SU-DHL-6 (cell line): ENCODE results near the gene SLX4IP.

Experiments used
- H2AFZ ChIP-seq: fragments of 200-600 bp; sonication (generic); 2 replicates; pipeline ENCODE4 v1.6.1; 2014; ENCODE audit warnings: low read depth, mild to moderate bottlenecking, moderate library complexity, mixed read lengths, antibody characterized with exemption, low read length; ENCODE audit not compliant: severe bottlenecking
- H3F3A ChIP-seq: fragments of 200-600 bp; shearing (Covaris generic); 2 replicates; pipeline ENCODE4 v1.6.0; 2016; ENCODE audit warnings: antibody characterized with exemption, mild to moderate bottlenecking; ENCODE audit not compliant: insufficient read depth
- H3K27ac ChIP-seq: fragments of 200-600 bp; sonication (generic); 2 replicates; pipeline ENCODE4 v1.5.1; 2016; ENCODE audit warnings: low read depth, mild to moderate bottlenecking, low read length, moderate library complexity, mixed read lengths
- H3K27me3 ChIP-seq: fragments of 200-600 bp; sonication (generic), shearing (Covaris generic); 2 replicates; pipeline ENCODE4 v1.6.0; 2014; ENCODE audit warnings: mild to moderate bottlenecking, low read length
- H3K36me3 ChIP-seq: fragments of 200-600 bp; sonication (generic); 2 replicates; pipeline ENCODE4 v1.6.1; 2014; ENCODE audit warnings: mild to moderate bottlenecking, low read length, mixed read lengths
- H3K4me2 ChIP-seq: fragments of 300-600, 200-600 bp; shearing (Covaris generic), sonication (generic); 2 replicates; pipeline ENCODE4 v1.6.0; 2014; ENCODE audit warnings: low read length, low read depth, mild to moderate bottlenecking; ENCODE audit not compliant: poor library complexity, severe bottlenecking
- H3K4me3 ChIP-seq: fragments of 200-600 bp; sonication (generic); 2 replicates; pipeline ENCODE4 v1.5.1; 2014; ENCODE audit warnings: antibody characterized with exemption, low read length, mild to moderate bottlenecking, mixed read lengths; ENCODE audit not compliant: insufficient read depth, poor library complexity, severe bottlenecking
- H3K79me2 ChIP-seq: fragments of 200-600 bp; sonication (generic); 2 replicates; pipeline ENCODE4 v1.6.1; 2014; ENCODE audit warnings: mild to moderate bottlenecking, low read length, moderate library complexity; ENCODE audit not compliant: insufficient read depth
- H3K9ac ChIP-seq: fragments of 200-600 bp; sonication (generic); 2 replicates; pipeline ENCODE4 v1.7.0; 2014; ENCODE audit warnings: mild to moderate bottlenecking, low read length
- H3K9me2 ChIP-seq: fragments of 200-600 bp; sonication (generic); replicated peaks from 2 replicates; pipeline ENCODE4 v1.6.1; 2014; ENCODE audit warnings: low read length; ENCODE audit not compliant: insufficient read depth
- H3K9me3 ChIP-seq: fragments of 200-600 bp; sonication (generic); 2 replicates; pipeline ENCODE4 v1.6.1; 2014; ENCODE audit warnings: low read length, mixed read lengths; ENCODE audit not compliant: insufficient read depth
- H4K20me1 ChIP-seq: fragments of 200-600 bp; sonication (generic); 2 replicates; pipeline ENCODE4 v1.6.1; 2014; ENCODE audit warnings: low read depth, mild to moderate bottlenecking, antibody characterized with exemption, low read length, moderate library complexity, mixed read lengths
- EZH2phosphoT487 ChIP-seq: fragments of 200-600 bp; sonication (generic), shearing (Covaris generic); conservative IDR thresholded peaks from 2 replicates; pipeline ENCODE4 v1.6.1; 2018; ENCODE audit warnings: mild to moderate bottlenecking, antibody characterized with exemption, low read length, moderate library complexity, mixed read lengths
- TF ChIP-seq, protein P1 (sequence below): fragments of 200-600 bp; sonication (generic); IDR thresholded peaks from one replicate; pipeline ENCODE4 v1.5.1; 2017; ENCODE audit warnings: antibody characterized with exemption, mild to moderate bottlenecking, low read length, moderate library complexity; ENCODE audit not compliant: insufficient read depth, poor library complexity, severe bottlenecking

SLX4IP gene

DNA sequence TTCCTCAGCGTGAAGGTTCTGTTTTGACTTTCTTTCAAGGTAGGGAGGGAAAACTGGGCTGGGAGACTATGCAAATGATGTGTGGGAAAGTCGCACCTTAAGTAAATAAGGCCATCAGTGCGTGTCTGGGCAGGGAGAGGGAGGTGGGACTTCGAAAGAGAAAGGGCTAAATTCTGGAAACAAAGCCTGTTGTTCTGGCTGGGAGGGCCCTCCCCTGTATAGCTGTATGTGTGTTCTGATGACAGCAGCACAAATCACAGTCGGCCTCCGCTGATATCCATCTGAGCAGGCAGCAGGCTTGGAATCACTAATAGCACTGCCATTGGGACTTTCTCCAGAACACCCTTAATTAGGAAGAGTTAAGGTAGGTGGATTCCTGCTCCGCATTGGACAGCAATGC is 219.5 kb downstream of the SLX4IP start:
- H3K27me3 ChIP-seq, result no peaks in the 10 kb centered on the region
- H3K9me3 ChIP-seq, result no peaks in the 10 kb centered on the region
- no peaks in the 10 kb centered on the region for H3F3A ChIP-seq
- no peak overlapping the region for H3K4me3 ChIP-seq
- H2AFZ ChIP-seq, result no peak overlapping the region
- H3K36me3 ChIP-seq, result no peaks in the 10 kb centered on the region
- no peak overlapping the region for H3K27ac ChIP-seq
- no peaks in the 10 kb centered on the region for H3K79me2 ChIP-seq
- no peak overlapping the region for H3K9ac ChIP-seq
- H3K4me2 ChIP-seq, result no peak overlapping the region
- no peaks in the 10 kb centered on the region for H3K9me2 ChIP-seq
- TF ChIP-seq, protein P1, sequence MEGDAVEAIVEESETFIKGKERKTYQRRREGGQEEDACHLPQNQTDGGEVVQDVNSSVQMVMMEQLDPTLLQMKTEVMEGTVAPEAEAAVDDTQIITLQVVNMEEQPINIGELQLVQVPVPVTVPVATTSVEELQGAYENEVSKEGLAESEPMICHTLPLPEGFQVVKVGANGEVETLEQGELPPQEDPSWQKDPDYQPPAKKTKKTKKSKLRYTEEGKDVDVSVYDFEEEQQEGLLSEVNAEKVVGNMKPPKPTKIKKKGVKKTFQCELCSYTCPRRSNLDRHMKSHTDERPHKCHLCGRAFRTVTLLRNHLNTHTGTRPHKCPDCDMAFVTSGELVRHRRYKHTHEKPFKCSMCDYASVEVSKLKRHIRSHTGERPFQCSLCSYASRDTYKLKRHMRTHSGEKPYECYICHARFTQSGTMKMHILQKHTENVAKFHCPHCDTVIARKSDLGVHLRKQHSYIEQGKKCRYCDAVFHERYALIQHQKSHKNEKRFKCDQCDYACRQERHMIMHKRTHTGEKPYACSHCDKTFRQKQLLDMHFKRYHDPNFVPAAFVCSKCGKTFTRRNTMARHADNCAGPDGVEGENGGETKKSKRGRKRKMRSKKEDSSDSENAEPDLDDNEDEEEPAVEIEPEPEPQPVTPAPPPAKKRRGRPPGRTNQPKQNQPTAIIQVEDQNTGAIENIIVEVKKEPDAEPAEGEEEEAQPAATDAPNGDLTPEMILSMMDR, result no peak
- no peak for TF ChIP-seq EZH2phosphoT487
- no peaks in the 10 kb centered on the region for H4K20me1 ChIP-seq

- Histone ChIP-seq H2AFZ (no peak overlapping the region), H4K20me1 (no peaks in the 10 kb centered on the region), H3K27me3 (no peaks in the 10 kb centered on the region), H3K9ac (no peak overlapping the region), H3K4me2 (no peak overlapping the region), H3K27ac (no peak overlapping the region), H3K9me3 (no peaks in the 10 kb centered on the region), H3K9me2 (no peaks in the 10 kb centered on the region), H3K79me2 (no peaks in the 10 kb centered on the region), H3F3A (no peaks in the 10 kb centered on the region), H3K36me3 (no peaks in the 10 kb centered on the region), H3K4me3 (no peak overlapping the region)
- TF ChIP-seq EZH2phosphoT487, result no peak
- TF ChIP-seq, protein P1, result no peak
Observed at GRCh38 chr20:10655720-10656669, 220.9 kb downstream of the SLX4IP start.

GRCh38 chr20:10657453-10657852 is 222.3 kb downstream of the SLX4IP start:
- Histone ChIP-seq H3K79me2 (no peaks in the 10 kb centered on the region), H3K27me3 (no peaks in the 10 kb centered on the region), H2AFZ (no peak overlapping the region), H3K27ac (no peak overlapping the region), H3K9me3 (no peaks in the 10 kb centered on the region), H3K9ac (no peak overlapping the region), H3K4me3 (no peak overlapping the region), H3F3A (no peaks in the 10 kb centered on the region), H4K20me1 (no peaks in the 10 kb centered on the region), H3K36me3 (no peaks in the 10 kb centered on the region), H3K4me2 (no peak overlapping the region), H3K9me2 (no peaks in the 10 kb centered on the region)
- no peak for TF ChIP-seq EZH2phosphoT487
- TF ChIP-seq, protein P1, result no peak
